ENCODE measurements around the gene PTTG2. TPM values are rescaled to one million over a fixed set of nuclear protein-coding genes. Genes with fewer than 3 reads are reported as not detected.

The PTTG2 gene
- polyA plus RNA-seq, 1 donor (not counting 4 experiments of a cell fraction or from before 2014, with no cell fraction given), result not detected

DNA sequence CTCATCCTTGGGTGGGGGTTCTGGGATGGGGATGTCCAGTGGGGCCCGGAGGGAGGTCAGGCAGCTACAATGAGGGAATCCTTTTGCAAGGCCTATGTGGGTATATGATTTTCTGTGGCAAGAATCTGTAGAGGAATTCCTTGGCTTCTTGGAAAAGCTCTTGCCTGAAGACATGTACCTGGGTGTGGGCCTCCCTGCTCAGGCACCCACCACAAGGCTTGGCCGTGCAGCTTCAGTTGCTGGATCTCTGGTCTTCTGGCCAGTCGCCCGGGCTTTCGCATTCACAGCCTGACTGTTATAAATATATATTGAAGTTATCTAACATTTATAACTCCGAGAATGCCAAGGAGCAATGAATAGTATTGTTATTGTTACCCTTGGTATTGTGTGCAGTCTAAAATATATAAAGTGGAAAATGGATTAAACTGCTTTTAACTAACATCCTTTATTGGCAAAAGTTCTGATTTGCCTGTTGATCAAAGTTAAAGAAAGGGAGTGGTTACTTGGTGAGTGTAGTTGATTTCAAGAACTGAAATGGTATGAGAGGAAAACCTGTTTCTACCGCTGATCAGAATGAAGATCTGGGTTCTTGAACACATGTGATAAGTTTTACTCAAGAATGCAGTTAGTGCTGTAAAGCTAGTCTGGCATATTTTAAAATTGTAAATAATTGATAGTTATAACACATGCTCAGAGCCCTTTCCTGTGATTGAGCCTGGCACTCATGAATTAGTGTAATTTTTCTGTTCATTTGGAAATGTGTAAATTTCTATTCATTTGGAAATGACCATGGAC is 36.0 kb downstream of the PTTG2 start:
- no peak overlapping the region for H3K27ac ChIP-seq (ENCODE audit: control insufficient read depth, insufficient read depth, low read length)
- H3K9me3 ChIP-seq (ENCODE audit: control insufficient read depth, low read depth, low read length), result no peaks in the 10 kb centered on the region
- H2AFZ ChIP-seq (ENCODE audit: control insufficient read depth, low read length), result no peak overlapping the region
- H3K36me3 ChIP-seq (ENCODE audit: control insufficient read depth in 2 of 2, extremely low read depth in 1 of 2, insufficient read depth in 2 of 2, low read length in 2 of 2), result no peaks in the 10 kb centered on the region
- no peak for DNase-seq (ENCODE audit: low read depth, low spot score)
- no peak overlapping the region for H3K4me2 ChIP-seq (ENCODE audit: control insufficient read depth, extremely low read depth, insufficient read depth, low read depth, low read length)
- no peak overlapping the region for H3K9ac ChIP-seq (ENCODE audit: control insufficient read depth, extremely low read depth, insufficient read depth, low read length)
- H3K79me2 ChIP-seq (ENCODE audit: control insufficient read depth, insufficient read depth, low read length), result peaks cover 5% of the 10 kb centered on the region
- no peaks in the 10 kb centered on the region for H4K20me1 ChIP-seq (ENCODE audit: control insufficient read depth, extremely low read depth, insufficient read depth, low read length)
- no peaks in the 10 kb centered on the region for H3K27me3 ChIP-seq (ENCODE audit: control insufficient read depth, extremely low read depth, insufficient read depth, low read length)
- no peaks in the 10 kb centered on the region for H3K9me1 ChIP-seq (ENCODE audit: control insufficient read depth, extremely low read depth, insufficient read depth, low read length)
- FAIRE-seq, result no peak
- dilution Hi-C loops (cut with MboI; ENCODE audit: extremely low pct_ligation_motif_present, low sequenced_read_pairs), result no loop called here
- TF ChIP-seq EZH2 (IDR thresholded peaks at IDR 0.05; ENCODE audit: low read length), result no peak
- TF ChIP-seq, protein P1, sequence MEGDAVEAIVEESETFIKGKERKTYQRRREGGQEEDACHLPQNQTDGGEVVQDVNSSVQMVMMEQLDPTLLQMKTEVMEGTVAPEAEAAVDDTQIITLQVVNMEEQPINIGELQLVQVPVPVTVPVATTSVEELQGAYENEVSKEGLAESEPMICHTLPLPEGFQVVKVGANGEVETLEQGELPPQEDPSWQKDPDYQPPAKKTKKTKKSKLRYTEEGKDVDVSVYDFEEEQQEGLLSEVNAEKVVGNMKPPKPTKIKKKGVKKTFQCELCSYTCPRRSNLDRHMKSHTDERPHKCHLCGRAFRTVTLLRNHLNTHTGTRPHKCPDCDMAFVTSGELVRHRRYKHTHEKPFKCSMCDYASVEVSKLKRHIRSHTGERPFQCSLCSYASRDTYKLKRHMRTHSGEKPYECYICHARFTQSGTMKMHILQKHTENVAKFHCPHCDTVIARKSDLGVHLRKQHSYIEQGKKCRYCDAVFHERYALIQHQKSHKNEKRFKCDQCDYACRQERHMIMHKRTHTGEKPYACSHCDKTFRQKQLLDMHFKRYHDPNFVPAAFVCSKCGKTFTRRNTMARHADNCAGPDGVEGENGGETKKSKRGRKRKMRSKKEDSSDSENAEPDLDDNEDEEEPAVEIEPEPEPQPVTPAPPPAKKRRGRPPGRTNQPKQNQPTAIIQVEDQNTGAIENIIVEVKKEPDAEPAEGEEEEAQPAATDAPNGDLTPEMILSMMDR (optimal IDR thresholded peaks at IDR 0.05 in 1 of 3, IDR thresholded peaks at IDR 0.05 in 1 of 3, conservative IDR thresholded peaks at IDR 0.05 in 1 of 3; ENCODE audit: extremely low read depth in 1 of 3, insufficient read depth in 2 of 3, low read length in 3 of 3), result no peak
- no peaks in the 10 kb centered on the region for H3K4me1 ChIP-seq (ENCODE audit: control insufficient read depth, extremely low read depth, insufficient read depth, low read length)
- no peak overlapping the region for H3K4me3 ChIP-seq (ENCODE audit: control insufficient read depth in 2 of 3, extremely low read depth in 1 of 3, insufficient read depth in 2 of 3, low read depth in 1 of 3, low read length in 3 of 3)

DNA sequence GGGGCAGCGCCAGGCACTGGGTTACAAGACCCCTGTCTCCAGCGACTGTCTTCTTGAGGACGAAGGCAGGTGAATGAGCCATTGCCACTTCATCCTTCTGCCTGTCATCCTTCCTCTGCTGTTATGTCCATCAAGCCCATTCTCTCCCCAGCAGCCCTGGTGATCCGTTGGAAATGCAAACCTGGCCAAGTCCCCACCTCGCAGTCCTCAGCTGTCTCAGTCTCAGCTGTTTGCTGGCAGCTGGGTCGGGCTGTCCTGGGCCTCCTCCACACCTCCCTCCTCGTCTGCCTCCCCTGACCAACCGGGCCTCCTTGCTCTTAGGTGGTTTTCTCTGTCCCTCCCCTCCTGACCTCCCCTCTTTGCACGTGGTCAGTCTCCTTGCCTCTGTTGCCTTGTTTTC is 38.0 kb downstream of the PTTG2 start:
- Histone ChIP-seq H3K36me3 (ENCODE audit: control insufficient read depth in 2 of 2, extremely low read depth in 1 of 2, insufficient read depth in 2 of 2, low read length in 2 of 2) (no peaks in the 10 kb centered on the region), H4K20me1 (ENCODE audit: control insufficient read depth, extremely low read depth, insufficient read depth, low read length) (no peaks in the 10 kb centered on the region), H3K9me1 (ENCODE audit: control insufficient read depth, extremely low read depth, insufficient read depth, low read length) (no peaks in the 10 kb centered on the region), H3K27ac (ENCODE audit: control insufficient read depth, insufficient read depth, low read length) (no peak overlapping the region), H3K4me3 (ENCODE audit: control insufficient read depth in 2 of 3, extremely low read depth in 1 of 3, insufficient read depth in 2 of 3, low read depth in 1 of 3, low read length in 3 of 3) (no peak overlapping the region), H3K79me2 (ENCODE audit: control insufficient read depth, insufficient read depth, low read length) (peaks cover 5% of the 10 kb centered on the region), H3K9me3 (ENCODE audit: control insufficient read depth, low read depth, low read length) (no peaks in the 10 kb centered on the region), H3K27me3 (ENCODE audit: control insufficient read depth, extremely low read depth, insufficient read depth, low read length) (no peaks in the 10 kb centered on the region), H3K9ac (ENCODE audit: control insufficient read depth, extremely low read depth, insufficient read depth, low read length) (no peak overlapping the region), H3K4me2 (ENCODE audit: control insufficient read depth, extremely low read depth, insufficient read depth, low read depth, low read length) (no peak overlapping the region), H2AFZ (ENCODE audit: control insufficient read depth, low read length) (no peak overlapping the region), H3K4me1 (ENCODE audit: control insufficient read depth, extremely low read depth, insufficient read depth, low read length) (peaks cover 8% of the 10 kb centered on the region)
- DNase-seq (ENCODE audit: low read depth, low spot score) (no peak), FAIRE-seq (no peak)
- dilution Hi-C loops (cut with MboI; ENCODE audit: extremely low pct_ligation_motif_present, low sequenced_read_pairs), result no loop called here
- TF ChIP-seq EZH2 (IDR thresholded peaks at IDR 0.05; ENCODE audit: low read length), result no peak
- TF ChIP-seq, protein P1 (optimal IDR thresholded peaks at IDR 0.05 in 1 of 3, IDR thresholded peaks at IDR 0.05 in 1 of 3, conservative IDR thresholded peaks at IDR 0.05 in 1 of 3; ENCODE audit: extremely low read depth in 1 of 3, insufficient read depth in 2 of 3, low read length in 3 of 3), result no peak
